DND-41 (cell line): Measurements from ENCODE around the gene PNKP.

Source experiments
- EZH2 ChIP-seq: IDR thresholded peaks from 3 replicates; pipeline ENCODE4 v1.6.1; 2012; ENCODE audit warnings: borderline replicate concordance, low read depth, mild to moderate bottlenecking, moderate library complexity, low read length, inconsistent platforms; ENCODE audit not compliant: severe bottlenecking
- TF ChIP-seq, protein P1 (sequence below): IDR thresholded peaks from 2 replicates; pipeline ENCODE4 v1.5.1; 2012; ENCODE audit warnings: borderline replicate concordance, low read length, moderate library complexity, mild to moderate bottlenecking; ENCODE audit not compliant: poor library complexity, severe bottlenecking; ENCODE audit errors: extremely low read depth

DNA sequence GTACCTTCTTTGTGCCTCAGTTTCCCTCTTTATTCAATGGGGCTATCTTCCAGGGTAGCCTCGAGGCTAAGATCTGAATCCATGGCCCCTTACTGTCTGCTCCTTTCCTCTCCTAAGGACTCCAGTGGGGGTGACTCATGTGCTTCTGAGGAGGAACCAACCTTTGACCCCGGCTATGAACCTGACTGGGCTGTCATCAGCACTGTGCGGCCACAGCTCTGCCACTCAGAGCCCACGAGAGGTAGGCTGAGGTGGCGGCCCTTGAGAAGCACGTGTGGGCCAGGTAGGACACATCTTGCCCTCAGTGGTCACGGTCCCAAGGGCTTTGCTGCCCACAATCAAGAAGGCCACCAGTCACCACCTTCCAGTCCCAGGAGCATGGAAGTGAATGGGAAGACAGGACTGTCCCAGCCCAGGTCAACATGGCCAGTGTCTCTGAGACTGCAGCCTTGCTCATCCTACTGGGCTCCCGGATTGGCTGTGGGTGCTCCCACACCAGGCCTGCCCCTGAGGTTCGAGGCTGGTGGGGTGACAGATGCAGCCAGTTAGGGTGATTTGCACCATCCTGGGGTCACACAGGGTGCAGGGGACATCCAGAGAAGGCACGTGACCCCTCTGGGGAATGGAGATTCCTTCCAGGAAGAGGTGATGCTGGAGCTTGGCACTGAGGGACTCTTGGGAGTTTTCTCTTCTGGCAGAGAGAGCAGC, 12.9 kb upstream of the PNKP start:
- TF ChIP-seq, protein P1, sequence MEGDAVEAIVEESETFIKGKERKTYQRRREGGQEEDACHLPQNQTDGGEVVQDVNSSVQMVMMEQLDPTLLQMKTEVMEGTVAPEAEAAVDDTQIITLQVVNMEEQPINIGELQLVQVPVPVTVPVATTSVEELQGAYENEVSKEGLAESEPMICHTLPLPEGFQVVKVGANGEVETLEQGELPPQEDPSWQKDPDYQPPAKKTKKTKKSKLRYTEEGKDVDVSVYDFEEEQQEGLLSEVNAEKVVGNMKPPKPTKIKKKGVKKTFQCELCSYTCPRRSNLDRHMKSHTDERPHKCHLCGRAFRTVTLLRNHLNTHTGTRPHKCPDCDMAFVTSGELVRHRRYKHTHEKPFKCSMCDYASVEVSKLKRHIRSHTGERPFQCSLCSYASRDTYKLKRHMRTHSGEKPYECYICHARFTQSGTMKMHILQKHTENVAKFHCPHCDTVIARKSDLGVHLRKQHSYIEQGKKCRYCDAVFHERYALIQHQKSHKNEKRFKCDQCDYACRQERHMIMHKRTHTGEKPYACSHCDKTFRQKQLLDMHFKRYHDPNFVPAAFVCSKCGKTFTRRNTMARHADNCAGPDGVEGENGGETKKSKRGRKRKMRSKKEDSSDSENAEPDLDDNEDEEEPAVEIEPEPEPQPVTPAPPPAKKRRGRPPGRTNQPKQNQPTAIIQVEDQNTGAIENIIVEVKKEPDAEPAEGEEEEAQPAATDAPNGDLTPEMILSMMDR, result no peak
- TF ChIP-seq EZH2, result no peak
